ENCODE data around the gene PBX3. TPM values are rescaled to one million over a fixed set of nuclear protein-coding genes. Genes with fewer than 3 reads are reported as not detected.

PBX3 gene
- total and polyA plus RNA-seq, 2 donors (not counting 1 experiment from before 2014, with no cell fraction given): 15.5 to 39.0 TPM

DNA sequence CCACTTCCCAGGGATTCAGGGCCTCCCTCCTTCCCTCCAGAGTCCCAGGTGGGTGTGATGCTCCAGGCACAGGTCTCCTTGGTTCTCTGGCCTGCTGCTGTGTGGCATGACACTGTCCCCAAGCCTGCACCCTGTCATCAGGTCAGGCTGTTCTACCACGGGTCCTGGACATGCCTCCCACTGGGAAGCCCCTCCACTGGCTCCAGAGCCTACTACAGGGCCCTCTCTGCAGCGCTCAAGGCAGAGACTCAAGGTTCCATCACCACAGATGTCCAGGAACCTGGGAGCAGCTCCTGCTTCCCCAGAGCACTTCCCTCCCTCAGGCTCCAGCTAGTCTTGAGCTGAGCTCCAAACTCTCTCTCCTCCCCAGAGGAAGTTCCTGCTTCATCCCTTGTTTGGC, 237.3 kb downstream of the PBX3 start:
- Mint-ChIP-seq H3K27ac (no peak overlapping the region), H3K4me3 (no peak overlapping the region), H3K4me1 (no peaks in the 10 kb centered on the region), H3K27me3 (peaks cover 11% of the 10 kb centered on the region), H3K9me3 (ENCODE audit: insufficient read depth) (peaks cover 8% of the 10 kb centered on the region)
- ChIA-PET POLR2A (no interaction called here), CTCF (no interaction called here)
- 73% methylated on average over 2 of the region's 2 CpGs for WGBS (ENCODE audit: insufficient coverage)
- DNase-seq: no peak
- no peak overlapping the region for H3K4me3 ChIP-seq (ENCODE audit: control extremely low read depth in 1 of 5, extremely low read depth in 1 of 5, insufficient read depth in 1 of 5, low read depth in 2 of 5, low read length in 4 of 5)
- no peaks in the 10 kb centered on the region for H4K20me1 ChIP-seq (ENCODE audit: control insufficient read depth, insufficient read depth, low read length, poor library complexity, severe bottlenecking)
- H2AFZ ChIP-seq (ENCODE audit: insufficient read depth, low read depth, low read length, poor library complexity, severe bottlenecking): no peak overlapping the region
- no peak overlapping the region for H3K4me2 ChIP-seq (replicated peaks; ENCODE audit: low read depth, low read length, poor library complexity, severe bottlenecking)
- no peak for TF ChIP-seq EZH2 (IDR thresholded peaks at IDR 0.05; ENCODE audit: borderline replicate concordance, insufficient read depth, low read depth, low read length, poor library complexity, severe bottlenecking)
- TF ChIP-seq, protein P1, sequence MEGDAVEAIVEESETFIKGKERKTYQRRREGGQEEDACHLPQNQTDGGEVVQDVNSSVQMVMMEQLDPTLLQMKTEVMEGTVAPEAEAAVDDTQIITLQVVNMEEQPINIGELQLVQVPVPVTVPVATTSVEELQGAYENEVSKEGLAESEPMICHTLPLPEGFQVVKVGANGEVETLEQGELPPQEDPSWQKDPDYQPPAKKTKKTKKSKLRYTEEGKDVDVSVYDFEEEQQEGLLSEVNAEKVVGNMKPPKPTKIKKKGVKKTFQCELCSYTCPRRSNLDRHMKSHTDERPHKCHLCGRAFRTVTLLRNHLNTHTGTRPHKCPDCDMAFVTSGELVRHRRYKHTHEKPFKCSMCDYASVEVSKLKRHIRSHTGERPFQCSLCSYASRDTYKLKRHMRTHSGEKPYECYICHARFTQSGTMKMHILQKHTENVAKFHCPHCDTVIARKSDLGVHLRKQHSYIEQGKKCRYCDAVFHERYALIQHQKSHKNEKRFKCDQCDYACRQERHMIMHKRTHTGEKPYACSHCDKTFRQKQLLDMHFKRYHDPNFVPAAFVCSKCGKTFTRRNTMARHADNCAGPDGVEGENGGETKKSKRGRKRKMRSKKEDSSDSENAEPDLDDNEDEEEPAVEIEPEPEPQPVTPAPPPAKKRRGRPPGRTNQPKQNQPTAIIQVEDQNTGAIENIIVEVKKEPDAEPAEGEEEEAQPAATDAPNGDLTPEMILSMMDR (IDR thresholded peaks at IDR 0.05): no peak
- ATAC-seq (ENCODE audit: low read depth): no peak
- H3K27me3 ChIP-seq (replicated peaks in 1 of 4; ENCODE audit: control extremely low read depth in 1 of 4, control insufficient read depth in 3 of 4, insufficient read depth in 4 of 4, low read length in 3 of 4): peaks cover 0 to 7% (median 2%) of the 10 kb centered on the region in 4 experiments
- H3K36me3 ChIP-seq (replicated peaks in 1 of 2; ENCODE audit: control extremely low read depth in 1 of 2, control insufficient read depth in 1 of 2, extremely low read depth in 1 of 2, insufficient read depth in 2 of 2, low read length in 1 of 2): no peaks in the 10 kb centered on the region
- no peaks in the 10 kb centered on the region for H3K4me1 ChIP-seq (ENCODE audit: control insufficient read depth in 2 of 2, insufficient read depth in 2 of 2, low read length in 2 of 2)
- no peak overlapping the region for H3K27ac ChIP-seq (ENCODE audit: low read length in 2 of 2)
- peaks cover 4 to 9% (median 8%) of the 10 kb centered on the region in 3 donors for H3K9me3 ChIP-seq (ENCODE audit: control extremely low read depth in 1 of 3, control insufficient read depth in 2 of 3, insufficient read depth in 1 of 3, low read length in 2 of 3)
- intact Hi-C loops (cut with micrococcal nuclease): no loop called here
- no peak overlapping the region for H3K9ac ChIP-seq (ENCODE audit: low read length)
- no peaks in the 10 kb centered on the region for H3K79me2 ChIP-seq (ENCODE audit: control insufficient read depth, insufficient read depth, low read length)

DNA sequence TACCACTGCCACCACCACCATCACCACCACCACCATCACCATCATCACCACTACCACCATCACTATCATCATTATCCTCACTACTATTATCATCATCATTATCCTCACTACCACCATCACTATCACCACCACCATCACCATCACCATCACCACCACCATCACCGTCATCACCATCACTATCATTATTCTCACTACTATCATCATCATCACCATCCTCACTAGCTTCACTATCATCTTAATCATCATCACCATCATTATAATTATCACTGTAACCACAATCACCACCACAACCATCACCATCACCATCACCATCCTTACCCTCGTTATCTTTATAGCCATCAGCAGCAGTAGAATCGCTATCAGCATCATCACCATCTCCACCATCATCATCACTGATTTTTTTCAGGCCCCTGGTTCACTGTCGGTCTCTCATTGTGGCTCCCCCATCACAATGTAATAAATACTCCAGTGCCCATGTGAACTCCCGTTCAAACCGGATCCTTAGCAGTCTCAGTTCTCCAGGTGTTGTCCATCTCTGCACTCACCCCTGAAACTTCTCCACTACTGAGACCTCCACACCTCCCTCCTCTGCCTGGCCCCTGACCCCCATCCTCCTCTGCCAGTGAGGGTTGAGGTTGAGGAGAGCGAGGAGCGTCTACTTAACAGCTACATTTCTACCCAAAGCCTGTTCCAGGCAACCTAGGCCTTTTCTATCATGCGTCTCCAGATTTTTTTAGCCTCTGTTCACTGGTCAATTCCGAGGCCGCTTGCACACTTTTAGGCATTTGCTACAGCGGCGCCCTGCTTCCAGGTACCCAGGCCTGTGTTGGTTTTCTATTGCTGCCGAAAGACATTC, 238.2 kb downstream of the PBX3 start:
- Histone ChIP-seq H3K9me3 (ENCODE audit: control extremely low read depth in 1 of 3, control insufficient read depth in 2 of 3, insufficient read depth in 1 of 3, low read length in 2 of 3) (peaks cover 0 to 8% (median 1%) of the 10 kb centered on the region in 3 donors), H3K9ac (ENCODE audit: low read length) (no peak overlapping the region), H2AFZ (ENCODE audit: insufficient read depth, low read depth, low read length, poor library complexity, severe bottlenecking) (no peak overlapping the region), H3K27me3 (replicated peaks in 1 of 4; ENCODE audit: control extremely low read depth in 1 of 4, control insufficient read depth in 3 of 4, insufficient read depth in 4 of 4, low read length in 3 of 4) (peaks cover 0 to 7% (median 2%) of the 10 kb centered on the region in 4 experiments), H3K4me3 (ENCODE audit: control extremely low read depth in 1 of 5, extremely low read depth in 1 of 5, insufficient read depth in 1 of 5, low read depth in 2 of 5, low read length in 4 of 5) (no peak overlapping the region), H3K79me2 (ENCODE audit: control insufficient read depth, insufficient read depth, low read length) (no peaks in the 10 kb centered on the region), H4K20me1 (ENCODE audit: control insufficient read depth, insufficient read depth, low read length, poor library complexity, severe bottlenecking) (no peaks in the 10 kb centered on the region), H3K4me2 (replicated peaks; ENCODE audit: low read depth, low read length, poor library complexity, severe bottlenecking) (no peak overlapping the region), H3K36me3 (replicated peaks in 1 of 2; ENCODE audit: control extremely low read depth in 1 of 2, control insufficient read depth in 1 of 2, extremely low read depth in 1 of 2, insufficient read depth in 2 of 2, low read length in 1 of 2) (no peaks in the 10 kb centered on the region), H3K4me1 (ENCODE audit: control insufficient read depth in 2 of 2, insufficient read depth in 2 of 2, low read length in 2 of 2) (no peaks in the 10 kb centered on the region), H3K27ac (ENCODE audit: low read length in 2 of 2) (no peak overlapping the region)
- intact Hi-C loops (cut with micrococcal nuclease): no loop called here
- no peak for ATAC-seq (ENCODE audit: low read depth)
- DNase-seq: no peak
- WGBS (ENCODE audit: insufficient coverage): 90% methylated on average over 10 of the region's 14 CpGs
- TF ChIP-seq, protein P1 (IDR thresholded peaks at IDR 0.05): no peak
- TF ChIP-seq EZH2 (IDR thresholded peaks at IDR 0.05; ENCODE audit: borderline replicate concordance, insufficient read depth, low read depth, low read length, poor library complexity, severe bottlenecking): no peak
- CTCF ChIA-PET: no interaction called here
- Mint-ChIP-seq H3K27me3 (peaks cover 11% of the 10 kb centered on the region), H3K4me1 (no peaks in the 10 kb centered on the region), H3K4me3 (no peak overlapping the region), H3K27ac (no peak overlapping the region), H3K9me3 (ENCODE audit: insufficient read depth) (peaks cover 4% of the 10 kb centered on the region)
- POLR2A ChIA-PET: no interaction called here

Measured in B cell (primary cell).